WTC11 (cell line): Measurements from ENCODE around the gene ATF5.

ENCODE experiments used
- CREB1 ChIP-seq: sonication (generic); formaldehyde crosslinking; IDR thresholded peaks from 2 replicates; pipeline ENCODE4 v1.8.0; 2023; ENCODE audit warnings: mild to moderate bottlenecking, missing genetic modification reagents
- CTCF ChIP-seq: fragments of 200-600 bp; IDR thresholded peaks from 2 replicates; pipeline ENCODE4 v1.8.0; 2022; ENCODE audit warnings: antibody characterized with exemption
- SP1 ChIP-seq: sonication (generic); formaldehyde crosslinking; conservative IDR thresholded peaks from 2 replicates; pipeline ENCODE4 v1.8.1; 2022; ENCODE audit warnings: missing genetic modification reagents
- ZNF219 ChIP-seq: sonication (generic); formaldehyde crosslinking; IDR thresholded peaks from 2 replicates; pipeline ENCODE4 v1.8.0; 2023; ENCODE audit warnings: missing genetic modification reagents, mild to moderate bottlenecking, borderline replicate concordance
- TF ChIP-seq, protein P1 (sequence below): sonication (generic); formaldehyde crosslinking; IDR thresholded peaks from 2 replicates; pipeline ENCODE4 v1.8.1; 2023; ENCODE audit warnings: mild to moderate bottlenecking, missing genetic modification reagents, moderate library complexity
- TF ChIP-seq, protein P2 (sequence below): sonication (generic); formaldehyde crosslinking; IDR thresholded peaks from 2 replicates; pipeline ENCODE4 v1.8.0; 2022; ENCODE audit warnings: mild to moderate bottlenecking, missing genetic modification reagents
- TF ChIP-seq, protein P3 (sequence below): sonication (generic); formaldehyde crosslinking; conservative IDR thresholded peaks from 2 replicates; pipeline ENCODE4 v1.8.1; 2023; ENCODE audit warnings: mild to moderate bottlenecking, low read depth, missing genetic modification reagents, moderate library complexity

DNA sequence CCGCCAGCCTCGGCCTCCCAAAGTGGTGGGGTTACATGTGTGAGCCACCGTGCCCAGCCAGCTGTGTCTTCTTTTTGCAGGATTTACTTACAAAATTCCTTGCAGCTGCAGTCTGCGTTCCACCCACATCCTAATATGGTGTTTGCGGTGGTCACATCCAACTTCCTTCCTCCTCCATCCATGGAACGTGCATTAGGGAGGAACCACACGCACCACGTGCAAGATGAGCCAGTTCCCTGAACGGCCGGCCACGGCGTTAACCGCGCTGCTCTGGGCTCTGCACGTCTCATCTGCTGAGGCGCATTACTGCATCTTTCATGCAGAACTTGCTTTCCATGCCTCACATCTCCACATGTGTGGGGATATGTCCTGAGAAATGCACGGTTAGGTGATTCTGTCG is 45.0 kb downstream of the ATF5 start:
- TF ChIP-seq CREB1 (CRISPR knock-in tag) (no peak), CTCF (no peak), SP1 (CRISPR knock-in tag) (no peak), ZNF219 (no peak)
- TF ChIP-seq, protein P1, sequence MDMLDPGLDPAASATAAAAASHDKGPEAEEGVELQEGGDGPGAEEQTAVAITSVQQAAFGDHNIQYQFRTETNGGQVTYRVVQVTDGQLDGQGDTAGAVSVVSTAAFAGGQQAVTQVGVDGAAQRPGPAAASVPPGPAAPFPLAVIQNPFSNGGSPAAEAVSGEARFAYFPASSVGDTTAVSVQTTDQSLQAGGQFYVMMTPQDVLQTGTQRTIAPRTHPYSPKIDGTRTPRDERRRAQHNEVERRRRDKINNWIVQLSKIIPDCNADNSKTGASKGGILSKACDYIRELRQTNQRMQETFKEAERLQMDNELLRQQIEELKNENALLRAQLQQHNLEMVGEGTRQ, result no peak
- TF ChIP-seq, protein P2, sequence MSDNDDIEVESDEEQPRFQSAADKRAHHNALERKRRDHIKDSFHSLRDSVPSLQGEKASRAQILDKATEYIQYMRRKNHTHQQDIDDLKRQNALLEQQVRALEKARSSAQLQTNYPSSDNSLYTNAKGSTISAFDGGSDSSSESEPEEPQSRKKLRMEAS (CRISPR knock-in tag), result no peak
- TF ChIP-seq, protein P3, sequence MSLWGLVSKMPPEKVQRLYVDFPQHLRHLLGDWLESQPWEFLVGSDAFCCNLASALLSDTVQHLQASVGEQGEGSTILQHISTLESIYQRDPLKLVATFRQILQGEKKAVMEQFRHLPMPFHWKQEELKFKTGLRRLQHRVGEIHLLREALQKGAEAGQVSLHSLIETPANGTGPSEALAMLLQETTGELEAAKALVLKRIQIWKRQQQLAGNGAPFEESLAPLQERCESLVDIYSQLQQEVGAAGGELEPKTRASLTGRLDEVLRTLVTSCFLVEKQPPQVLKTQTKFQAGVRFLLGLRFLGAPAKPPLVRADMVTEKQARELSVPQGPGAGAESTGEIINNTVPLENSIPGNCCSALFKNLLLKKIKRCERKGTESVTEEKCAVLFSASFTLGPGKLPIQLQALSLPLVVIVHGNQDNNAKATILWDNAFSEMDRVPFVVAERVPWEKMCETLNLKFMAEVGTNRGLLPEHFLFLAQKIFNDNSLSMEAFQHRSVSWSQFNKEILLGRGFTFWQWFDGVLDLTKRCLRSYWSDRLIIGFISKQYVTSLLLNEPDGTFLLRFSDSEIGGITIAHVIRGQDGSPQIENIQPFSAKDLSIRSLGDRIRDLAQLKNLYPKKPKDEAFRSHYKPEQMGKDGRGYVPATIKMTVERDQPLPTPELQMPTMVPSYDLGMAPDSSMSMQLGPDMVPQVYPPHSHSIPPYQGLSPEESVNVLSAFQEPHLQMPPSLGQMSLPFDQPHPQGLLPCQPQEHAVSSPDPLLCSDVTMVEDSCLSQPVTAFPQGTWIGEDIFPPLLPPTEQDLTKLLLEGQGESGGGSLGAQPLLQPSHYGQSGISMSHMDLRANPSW (CRISPR knock-in tag), result no peak
